ENCODE data around the gene SMYD3.
"Not testable (repeated sequence)": the region's sequence is repeated elsewhere in the genome, so short reads cannot be mapped to it uniquely, and the experiment has no call there.

The SMYD3 gene

DNA sequence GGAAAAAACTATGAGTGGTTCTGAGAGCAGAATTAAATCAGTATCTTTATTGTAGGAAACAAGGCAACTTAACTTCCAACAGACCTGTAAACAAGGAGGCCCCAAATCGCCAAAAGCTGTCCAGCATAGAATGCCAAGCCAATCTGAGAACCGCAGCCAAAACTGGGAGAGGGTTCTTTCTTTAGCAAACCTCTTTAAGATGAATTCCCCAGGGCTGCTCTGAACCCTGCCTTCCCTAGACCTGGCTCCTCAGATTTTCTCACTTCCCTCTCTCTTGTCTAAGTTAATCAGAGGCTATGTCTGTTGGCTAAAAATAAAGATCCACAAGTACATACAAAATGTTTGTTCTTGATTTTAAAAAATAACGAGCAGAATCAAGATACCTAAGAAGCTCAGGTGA, 141.4 kb downstream of the SMYD3 start:
- Histone ChIP-seq H2AFZ (ENCODE audit: low read depth) (no peak overlapping the region), H3K4me1 (ENCODE audit: low read depth, poor library complexity, severe bottlenecking) (peaks cover 8% of the 10 kb centered on the region), H3K27ac (no peak overlapping the region), H3K4me2 (no peak overlapping the region), H3K36me3 (ENCODE audit: insufficient read depth) (no peaks in the 10 kb centered on the region), H3K9ac (no peak overlapping the region), H4K20me1 (ENCODE audit: insufficient read depth) (no peaks in the 10 kb centered on the region), H3K79me2 (ENCODE audit: insufficient read depth, low read depth) (no peaks in the 10 kb centered on the region), H3K27me3 (ENCODE audit: insufficient read depth, low read depth) (no peaks in the 10 kb centered on the region), H3K4me3 (IDR thresholded peaks at IDR 0.05; ENCODE audit: insufficient read depth, low read depth, low read length) (no peak overlapping the region)
- no peak for TF ChIP-seq CTCF (conservative IDR thresholded peaks at IDR 0.05; ENCODE audit: low read depth, low read length)

DNA sequence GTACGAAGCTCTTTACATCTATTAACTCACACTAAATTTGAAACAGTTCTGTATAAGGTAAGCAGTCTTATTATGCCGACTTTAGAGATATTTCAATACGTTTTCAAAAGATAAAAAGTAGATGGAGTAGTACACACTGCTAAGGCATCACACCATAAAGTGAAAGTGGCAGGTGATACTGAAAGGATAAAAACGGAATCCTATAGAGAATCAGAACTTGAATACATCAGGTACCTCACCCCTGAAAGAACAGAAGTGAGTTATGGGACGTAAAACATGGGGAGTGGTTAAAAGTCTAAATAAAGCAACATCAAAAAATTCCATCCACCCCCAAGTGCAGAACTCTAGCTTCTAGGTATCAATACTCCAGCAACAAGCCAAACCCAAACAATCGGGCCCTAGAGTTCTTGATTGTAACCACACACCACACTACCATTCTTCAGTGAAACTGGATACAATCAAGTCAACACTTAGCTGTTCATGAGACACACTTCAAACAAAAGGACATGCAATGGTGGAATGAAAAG, 142.6 kb downstream of the SMYD3 start:
- Histone ChIP-seq H3K27ac (no peak overlapping the region), H3K4me2 (no peak overlapping the region)
- no peak for TF ChIP-seq CTCF (conservative IDR thresholded peaks at IDR 0.05; ENCODE audit: low read depth, low read length)

DNA sequence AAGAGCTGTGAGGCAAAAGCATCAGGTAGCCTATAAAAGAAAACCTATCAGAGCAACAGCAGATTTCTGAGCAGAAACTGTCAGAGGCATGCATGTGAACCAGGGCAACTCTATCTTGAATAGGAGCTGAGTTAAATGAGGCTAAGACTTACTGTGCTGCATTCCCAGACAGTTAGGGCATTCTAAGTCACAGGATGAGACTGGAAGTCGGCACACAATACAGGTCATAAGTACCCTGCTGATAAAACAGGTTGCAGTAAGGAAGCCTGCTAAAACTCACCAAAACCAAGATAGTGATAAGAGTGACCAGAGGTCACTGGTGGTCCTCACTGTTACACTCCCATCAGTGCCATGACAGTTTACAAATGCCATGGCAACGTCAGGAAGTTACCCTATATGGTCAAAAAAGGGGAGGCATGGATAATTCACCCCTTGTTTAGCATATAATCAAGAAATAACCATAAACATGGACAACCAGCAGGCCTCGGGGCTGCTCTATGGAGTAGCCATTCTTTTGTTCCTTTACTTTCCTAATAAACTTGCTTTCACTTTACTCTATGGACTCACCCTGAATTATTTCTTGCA, 150.0 kb downstream of the SMYD3 start:
- H3K36me3 ChIP-seq (ENCODE audit: insufficient read depth); H3K4me2 ChIP-seq; H3K27ac ChIP-seq; H3K27me3 ChIP-seq (ENCODE audit: insufficient read depth, low read depth); H3K79me2 ChIP-seq (ENCODE audit: insufficient read depth, low read depth); H4K20me1 ChIP-seq (ENCODE audit: insufficient read depth); H3K9ac ChIP-seq; H3K4me1 ChIP-seq (ENCODE audit: low read depth, poor library complexity, severe bottlenecking); H3K4me3 ChIP-seq (IDR thresholded peaks at IDR 0.05; ENCODE audit: insufficient read depth, low read depth, low read length); H2AFZ ChIP-seq (ENCODE audit: low read depth): not testable (repeated sequence)

More for the DNA sequence above, 142.6 kb downstream of the SMYD3 start:
- Histone ChIP-seq H3K4me3 (IDR thresholded peaks at IDR 0.05; ENCODE audit: insufficient read depth, low read depth, low read length) (no peak overlapping the region), H3K36me3 (ENCODE audit: insufficient read depth) (no peaks in the 10 kb centered on the region), H2AFZ (ENCODE audit: low read depth) (no peak overlapping the region), H3K4me1 (ENCODE audit: low read depth, poor library complexity, severe bottlenecking) (peaks cover 8% of the 10 kb centered on the region), H3K79me2 (ENCODE audit: insufficient read depth, low read depth) (no peaks in the 10 kb centered on the region), H4K20me1 (ENCODE audit: insufficient read depth) (no peaks in the 10 kb centered on the region), H3K27me3 (ENCODE audit: insufficient read depth, low read depth) (no peaks in the 10 kb centered on the region), H3K9ac (no peak overlapping the region)

DNA sequence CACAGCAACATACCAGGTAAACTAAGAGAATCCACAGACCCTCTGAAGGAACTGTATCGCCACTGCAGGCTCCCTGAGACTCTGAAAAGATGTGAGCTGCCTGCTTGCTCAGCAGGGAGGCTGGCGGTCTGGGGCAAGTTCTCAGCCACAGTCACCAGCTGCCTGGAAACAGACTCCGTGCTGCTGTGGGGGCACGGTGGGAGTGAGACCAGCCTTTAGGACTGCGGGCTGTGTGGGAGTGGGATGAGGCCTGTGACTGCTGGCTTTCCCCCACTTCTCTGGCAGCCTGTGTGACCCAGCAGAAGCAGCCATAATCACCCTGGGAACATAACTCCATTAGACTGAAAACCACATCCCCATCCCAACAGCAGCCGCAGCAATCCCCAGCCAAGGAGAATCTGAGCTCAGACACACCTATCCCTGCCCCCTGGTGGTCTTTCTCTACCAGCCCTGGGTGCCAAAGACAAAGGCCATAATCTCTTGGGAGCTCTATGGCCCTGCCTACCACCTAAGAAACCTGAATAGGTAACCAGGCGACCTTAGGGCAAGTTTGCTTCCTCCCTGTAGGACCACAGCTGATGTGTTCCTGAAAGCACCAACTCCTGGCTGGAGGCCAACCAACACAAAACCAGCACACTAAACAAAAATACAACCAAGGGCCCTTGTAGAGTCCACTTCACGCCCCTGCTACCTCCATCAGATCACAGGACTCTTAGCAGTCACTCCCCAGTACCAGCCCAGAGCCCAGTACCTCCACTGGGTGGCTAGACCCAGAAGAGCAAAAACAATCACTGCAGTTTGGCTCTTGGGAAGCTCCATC, 151.5 kb downstream of the SMYD3 start:
- H4K20me1 ChIP-seq (ENCODE audit: insufficient read depth): no peaks in the 10 kb centered on the region
- H3K9ac ChIP-seq: no peak overlapping the region
- H3K79me2 ChIP-seq (ENCODE audit: insufficient read depth, low read depth): no peaks in the 10 kb centered on the region
- H3K4me3 ChIP-seq (IDR thresholded peaks at IDR 0.05; ENCODE audit: insufficient read depth, low read depth, low read length): no peak overlapping the region
- H3K4me1 ChIP-seq (ENCODE audit: low read depth, poor library complexity, severe bottlenecking): no peaks in the 10 kb centered on the region
- TF ChIP-seq CTCF (conservative IDR thresholded peaks at IDR 0.05; ENCODE audit: low read depth, low read length): no peak
- no peak overlapping the region for H3K4me2 ChIP-seq
- no peaks in the 10 kb centered on the region for H3K27me3 ChIP-seq (ENCODE audit: insufficient read depth, low read depth)
- no peak overlapping the region for H3K27ac ChIP-seq
- H2AFZ ChIP-seq (ENCODE audit: low read depth): no peak overlapping the region
- no peaks in the 10 kb centered on the region for H3K36me3 ChIP-seq (ENCODE audit: insufficient read depth)

DNA sequence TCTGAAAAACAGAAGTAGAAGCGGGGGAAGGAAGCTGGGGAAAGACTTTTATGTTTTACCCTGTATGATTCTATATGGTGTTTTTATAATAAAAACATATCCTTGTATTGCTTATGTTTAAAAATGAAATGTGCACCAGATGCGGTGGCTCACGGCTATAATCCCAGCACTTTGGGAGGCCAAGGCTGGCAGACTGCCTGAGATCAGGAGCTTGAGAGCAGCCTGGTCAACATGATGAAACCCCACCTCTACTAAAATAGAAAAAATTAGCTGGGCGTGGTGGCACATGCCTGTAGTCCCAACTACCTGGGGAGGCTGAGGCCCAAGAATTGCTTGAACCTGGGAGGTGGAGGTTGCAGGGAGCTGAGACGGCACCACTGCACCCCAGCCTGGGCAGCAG, 155.4 kb downstream of the SMYD3 start:
- Histone ChIP-seq H3K4me1 (ENCODE audit: low read depth, poor library complexity, severe bottlenecking) (no peaks in the 10 kb centered on the region), H4K20me1 (ENCODE audit: insufficient read depth) (no peaks in the 10 kb centered on the region), H3K27ac (no peak overlapping the region), H3K9ac (no peak overlapping the region), H3K79me2 (ENCODE audit: insufficient read depth, low read depth) (no peaks in the 10 kb centered on the region), H3K27me3 (ENCODE audit: insufficient read depth, low read depth) (no peaks in the 10 kb centered on the region), H3K4me2 (no peak overlapping the region), H2AFZ (ENCODE audit: low read depth) (no peak overlapping the region), H3K4me3 (IDR thresholded peaks at IDR 0.05; ENCODE audit: insufficient read depth, low read depth, low read length) (no peak overlapping the region), H3K36me3 (ENCODE audit: insufficient read depth) (no peaks in the 10 kb centered on the region)
- no peak for TF ChIP-seq CTCF (conservative IDR thresholded peaks at IDR 0.05; ENCODE audit: low read depth, low read length)
